ENCODE data around the gene ITGBL1.

DNA sequence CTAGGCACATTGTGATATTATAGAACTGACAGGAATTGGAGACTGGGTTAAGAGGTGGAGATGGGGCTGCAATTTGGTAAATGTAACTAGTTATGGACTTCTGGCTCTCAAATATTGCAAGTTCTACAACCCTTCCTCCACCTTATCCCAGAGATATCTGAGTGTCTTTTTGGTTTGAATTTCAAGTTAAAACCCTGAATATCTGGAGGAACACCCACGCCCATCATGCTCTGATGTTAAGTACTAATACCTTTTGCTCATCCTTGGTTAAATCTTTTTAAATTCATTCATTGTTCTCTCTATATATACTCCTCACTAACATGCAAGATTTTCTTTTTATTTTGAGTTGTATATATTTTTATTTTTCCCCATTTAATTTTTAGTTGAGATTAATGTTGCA, 28.9 kb downstream of the ITGBL1 start:
- no peak for TF ChIP-seq POLR2A (IDR thresholded peaks at IDR 0.05)
- TF ChIP-seq, protein P1, sequence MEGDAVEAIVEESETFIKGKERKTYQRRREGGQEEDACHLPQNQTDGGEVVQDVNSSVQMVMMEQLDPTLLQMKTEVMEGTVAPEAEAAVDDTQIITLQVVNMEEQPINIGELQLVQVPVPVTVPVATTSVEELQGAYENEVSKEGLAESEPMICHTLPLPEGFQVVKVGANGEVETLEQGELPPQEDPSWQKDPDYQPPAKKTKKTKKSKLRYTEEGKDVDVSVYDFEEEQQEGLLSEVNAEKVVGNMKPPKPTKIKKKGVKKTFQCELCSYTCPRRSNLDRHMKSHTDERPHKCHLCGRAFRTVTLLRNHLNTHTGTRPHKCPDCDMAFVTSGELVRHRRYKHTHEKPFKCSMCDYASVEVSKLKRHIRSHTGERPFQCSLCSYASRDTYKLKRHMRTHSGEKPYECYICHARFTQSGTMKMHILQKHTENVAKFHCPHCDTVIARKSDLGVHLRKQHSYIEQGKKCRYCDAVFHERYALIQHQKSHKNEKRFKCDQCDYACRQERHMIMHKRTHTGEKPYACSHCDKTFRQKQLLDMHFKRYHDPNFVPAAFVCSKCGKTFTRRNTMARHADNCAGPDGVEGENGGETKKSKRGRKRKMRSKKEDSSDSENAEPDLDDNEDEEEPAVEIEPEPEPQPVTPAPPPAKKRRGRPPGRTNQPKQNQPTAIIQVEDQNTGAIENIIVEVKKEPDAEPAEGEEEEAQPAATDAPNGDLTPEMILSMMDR (IDR thresholded peaks at IDR 0.05): no peak
